GM21825 (cell line): ENCODE results near the gene NARF.
"Not testable (repeated sequence)": the region's sequence is repeated elsewhere in the genome, so short reads cannot be mapped to it uniquely, and the experiment has no call there.

Experiments used
- ATAC-seq: cut with Tn5 transposase; IDR thresholded peaks from one replicate; pipeline ENCODE4 v1.9.1; 2021; ENCODE audit warnings: mild to moderate bottlenecking, moderate library complexity; ENCODE audit not compliant: unreplicated experiment

NARF gene

DNA sequence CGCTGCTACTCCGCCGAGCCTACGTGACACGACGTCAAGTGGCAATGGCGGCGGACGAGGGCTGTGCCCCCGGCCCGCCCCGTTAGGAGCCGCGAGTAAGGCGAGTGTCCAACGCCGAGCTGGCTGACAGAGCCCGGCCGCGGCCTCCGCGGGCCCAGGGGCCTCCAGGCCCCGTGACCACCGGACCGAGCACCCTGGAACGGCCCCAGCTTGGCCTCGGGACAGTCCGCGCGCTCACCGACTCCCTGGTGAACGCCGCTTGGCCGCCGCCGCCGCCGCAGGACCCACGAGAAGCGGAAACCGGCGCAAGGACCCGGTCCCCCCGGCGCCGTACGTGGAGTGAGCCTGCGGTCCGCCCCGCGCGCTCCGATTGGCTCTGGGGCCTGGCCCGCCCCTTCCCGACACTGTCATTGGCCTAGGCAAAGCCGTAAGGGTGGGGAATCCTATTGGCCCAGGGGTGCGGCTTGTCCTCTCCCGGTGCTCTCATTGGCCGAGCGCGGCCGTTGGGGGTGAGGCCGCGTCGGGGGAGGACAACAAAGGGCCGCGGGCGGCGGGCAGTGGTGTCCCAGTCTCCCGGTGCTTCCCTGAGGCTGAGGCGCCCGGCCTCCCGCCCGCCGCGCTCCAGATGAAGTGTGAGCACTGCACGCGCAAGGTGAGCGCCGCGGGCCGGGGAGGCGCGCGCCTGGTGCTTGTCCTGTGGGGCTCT, at the start of gene NARF:
TSS of gene NARF (plus strand) at position 563 of the 706 bp plus-strand sequence. CDS start at position 626, 63 bp downstream.
- ATAC-seq = peak; percentile 86

DNA sequence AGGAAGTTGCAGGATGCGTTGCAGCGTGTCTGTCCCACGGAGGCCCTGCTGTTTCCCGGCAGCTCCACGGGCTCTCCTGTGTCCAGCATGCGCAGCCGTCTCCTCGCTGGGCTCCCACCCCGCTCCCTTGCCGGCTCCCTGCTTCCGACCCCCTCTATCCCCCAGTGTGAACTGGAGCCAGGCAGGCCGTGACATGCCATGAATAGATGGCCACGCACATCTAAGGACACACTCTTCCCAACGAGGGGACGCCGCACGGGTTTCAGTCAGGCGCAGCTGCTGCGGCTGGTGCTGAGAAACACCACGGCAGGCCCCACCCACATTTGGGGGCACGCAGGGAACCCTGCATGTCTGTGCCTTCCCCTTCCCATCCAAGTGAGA, 49.6 kb upstream of the NARF start:
- ATAC-seq = no peak

DNA sequence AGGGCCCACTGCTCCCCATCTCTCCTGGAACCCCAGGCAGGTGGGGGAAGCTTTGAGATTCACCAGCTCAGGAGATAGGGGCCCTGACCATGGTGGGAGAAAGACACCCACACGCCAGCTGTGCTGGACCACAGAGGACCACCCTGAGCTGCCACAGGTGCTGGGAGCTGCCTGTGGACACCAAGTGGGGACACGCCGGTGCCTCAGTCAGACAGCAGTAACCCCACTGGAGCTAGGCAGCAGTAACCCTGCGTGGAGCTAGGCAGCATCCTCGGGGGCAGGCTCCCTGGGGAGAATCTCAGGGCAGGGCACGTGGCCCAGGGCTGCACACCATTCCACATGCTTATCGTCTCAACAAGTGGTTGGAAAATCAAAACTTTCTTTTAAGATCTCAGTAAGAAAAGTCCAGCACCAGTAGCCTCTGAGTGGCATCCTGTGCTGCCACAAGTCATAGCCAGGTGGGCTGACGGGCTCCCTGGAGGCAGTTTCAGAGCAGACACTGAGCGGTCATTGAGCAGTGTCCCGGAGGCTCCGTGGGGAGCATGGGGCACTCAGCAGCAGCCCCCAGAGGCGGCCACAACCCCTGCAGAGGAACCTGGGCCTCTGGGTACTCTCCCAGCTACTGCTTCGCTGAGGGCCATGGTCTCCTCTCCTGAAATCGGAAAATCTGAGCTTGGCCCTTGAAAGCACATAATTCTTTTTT, 48.4 kb upstream of the NARF start:
- ATAC-seq = no peak

DNA sequence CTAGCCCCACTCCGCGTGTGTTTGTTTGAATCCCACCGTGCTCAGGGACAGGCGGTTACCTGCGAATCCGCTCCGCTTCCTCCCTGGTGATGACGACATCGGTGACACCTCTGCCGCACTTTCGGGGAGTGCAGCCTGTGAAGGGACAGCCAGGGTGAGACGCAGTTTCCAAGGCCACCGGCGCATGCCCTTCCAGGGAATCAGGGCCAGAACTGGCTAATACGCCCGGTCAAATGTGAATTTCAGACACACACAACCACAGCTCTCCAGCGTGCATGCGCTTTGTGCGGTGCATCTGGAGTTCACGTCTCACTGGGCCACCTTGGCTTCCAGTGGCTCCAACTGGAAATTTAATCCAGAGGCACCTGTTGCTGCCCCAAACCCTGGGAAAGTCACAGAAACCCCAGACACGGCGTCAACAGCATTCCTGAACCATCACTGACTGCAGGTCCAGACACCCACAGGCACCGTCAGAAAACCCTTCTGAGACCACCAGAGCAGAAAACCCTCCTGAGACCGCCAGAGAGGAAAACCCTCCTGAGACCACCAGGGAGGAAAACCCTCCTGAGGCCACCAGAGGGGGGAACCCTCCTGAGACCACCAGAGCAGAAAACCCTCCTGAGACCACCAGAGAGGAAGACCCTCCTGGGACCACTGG, 47.0 kb upstream of the NARF start:
- no peak for ATAC-seq

DNA sequence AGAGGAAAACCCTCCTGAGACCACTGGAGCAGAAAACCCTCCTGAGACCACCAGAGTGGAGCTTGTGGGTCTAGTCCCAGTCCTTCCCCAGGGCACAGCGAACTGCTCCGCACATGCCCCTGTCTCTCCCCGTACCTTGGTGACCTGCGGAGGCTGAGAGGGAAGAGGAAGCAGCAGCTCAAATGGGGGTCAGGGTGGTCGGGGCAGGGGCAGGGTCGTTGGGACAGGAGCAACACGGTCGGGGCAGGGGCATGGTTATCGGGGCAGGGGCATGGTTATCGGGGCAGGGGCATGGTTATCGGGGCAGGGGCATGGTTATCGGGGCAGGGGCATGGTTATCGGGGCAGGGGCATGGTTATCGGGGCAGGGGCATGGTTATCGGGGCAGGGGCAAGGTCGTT, 46.5 kb upstream of the NARF start:
- not testable (repeated sequence) for ATAC-seq

DNA sequence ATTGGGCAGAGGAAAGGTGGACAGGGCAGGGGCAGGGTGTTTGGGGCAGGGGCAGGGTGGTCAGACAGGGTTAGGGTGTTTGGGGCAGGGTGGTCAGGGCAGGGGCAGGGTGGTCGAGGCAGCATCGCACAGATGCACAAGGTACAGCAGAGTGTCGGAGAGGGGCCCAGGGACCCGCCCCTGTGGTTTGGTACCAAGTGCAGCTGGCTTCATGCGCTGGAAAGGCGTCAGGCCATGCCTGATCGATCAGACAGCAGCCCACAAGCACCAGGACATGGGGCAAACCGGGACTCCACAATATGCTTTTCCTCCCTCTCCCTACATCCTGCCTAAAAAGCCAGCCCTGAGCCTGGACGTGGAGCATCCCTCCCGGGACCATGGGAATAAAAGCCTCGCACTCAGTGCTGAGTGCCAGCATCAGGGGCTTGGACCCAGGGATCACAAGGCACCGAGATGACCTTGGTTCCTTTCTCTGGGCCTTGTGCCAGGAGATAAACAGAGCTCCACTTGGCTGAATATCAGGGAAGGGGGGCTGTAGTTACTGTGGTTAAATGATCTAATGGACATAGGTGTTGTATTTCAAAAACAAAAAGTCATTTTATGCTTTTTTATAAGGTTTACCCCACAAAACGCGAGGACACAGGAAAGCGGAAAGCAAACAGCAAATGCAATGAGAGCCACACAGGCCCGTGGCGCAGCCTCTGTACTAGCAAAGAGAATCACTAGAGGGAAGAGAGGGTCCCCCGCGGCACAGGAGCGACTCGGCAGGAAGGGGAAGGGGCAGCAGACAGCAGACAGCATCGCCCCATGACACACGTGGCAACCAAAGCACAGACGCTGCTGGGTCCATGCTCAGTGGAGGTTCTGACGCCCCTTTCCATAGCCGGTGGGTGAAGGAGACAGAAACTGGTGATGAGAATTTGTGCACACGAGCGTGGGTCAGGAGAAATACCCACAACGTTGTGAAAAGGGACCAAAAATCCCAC, 45.7 kb upstream of the NARF start:
- no peak for ATAC-seq

DNA sequence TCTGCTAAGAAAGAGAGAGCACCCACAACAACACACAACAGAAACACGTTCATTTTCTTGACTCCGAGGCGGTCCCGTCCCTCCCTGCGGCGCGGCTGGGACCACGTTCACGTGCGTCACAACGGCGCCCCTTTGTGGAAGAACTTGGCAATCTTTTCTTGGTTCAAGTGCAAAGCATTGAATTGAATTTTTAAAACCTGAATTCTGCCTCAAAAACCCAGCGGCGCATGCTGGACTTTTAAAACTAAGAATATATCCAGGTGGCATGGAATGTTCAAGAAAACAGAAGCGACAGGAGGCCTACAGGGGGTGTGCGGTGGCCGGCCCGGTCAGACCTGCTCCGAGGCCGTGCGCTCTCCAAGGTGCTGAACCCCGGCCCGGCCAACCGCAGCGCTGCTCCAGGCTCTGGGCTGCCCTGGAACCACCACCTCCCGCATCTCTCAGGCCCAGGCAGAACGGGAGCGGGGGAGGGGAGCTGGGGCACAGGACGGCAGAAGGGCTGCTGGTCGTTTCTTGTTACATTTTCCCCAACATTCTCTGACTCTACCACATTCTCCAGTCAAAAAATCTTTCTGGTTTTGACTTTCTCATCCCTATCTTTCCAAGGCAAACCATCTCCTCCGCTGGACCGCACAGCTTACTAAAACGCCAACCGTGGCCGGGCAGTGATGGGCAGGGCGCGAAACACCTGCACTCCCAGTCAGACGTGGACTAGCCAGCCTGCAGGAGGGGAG, 43.8 kb upstream of the NARF start:
- no peak for ATAC-seq

DNA sequence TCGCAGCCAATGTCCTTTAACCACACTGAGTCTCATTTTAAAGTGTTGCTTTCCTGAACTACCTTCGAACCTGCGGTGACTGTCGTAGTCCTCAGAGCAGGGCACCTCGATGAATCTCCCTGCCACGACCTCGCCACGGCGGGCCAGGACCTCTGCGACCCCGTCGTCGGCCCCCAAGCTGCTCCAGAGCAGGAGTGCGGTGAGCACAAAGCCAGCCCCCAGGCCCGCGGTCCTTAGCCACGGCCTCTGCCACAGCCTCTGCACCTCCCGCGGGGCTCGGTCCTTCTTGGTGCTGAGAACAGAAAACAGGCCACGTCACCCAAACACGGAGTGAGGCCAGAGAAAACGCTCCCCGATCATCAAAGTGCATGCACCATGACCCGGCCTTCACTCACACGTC, 43.2 kb upstream of the NARF start:
- no peak for ATAC-seq

DNA sequence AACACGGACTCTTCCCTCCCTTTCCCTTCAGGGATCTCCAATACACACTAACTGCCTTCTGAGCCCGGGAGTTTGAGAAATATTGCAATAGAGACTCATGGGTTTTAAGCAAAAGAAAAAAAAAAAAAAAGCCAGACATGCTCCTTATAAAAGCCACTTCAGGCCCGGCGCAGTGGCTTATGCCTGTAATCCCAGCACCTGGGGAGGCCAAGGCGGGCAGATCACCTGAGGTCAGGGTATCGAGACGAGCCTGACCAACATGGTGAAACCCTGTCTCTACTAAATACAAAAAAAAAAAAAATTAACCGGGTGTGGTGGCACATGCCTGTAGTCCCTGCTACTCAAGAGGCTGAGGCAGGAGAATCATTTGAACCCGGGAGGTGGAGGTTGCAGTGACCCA, 42.8 kb upstream of the NARF start:
- no peak for ATAC-seq

DNA sequence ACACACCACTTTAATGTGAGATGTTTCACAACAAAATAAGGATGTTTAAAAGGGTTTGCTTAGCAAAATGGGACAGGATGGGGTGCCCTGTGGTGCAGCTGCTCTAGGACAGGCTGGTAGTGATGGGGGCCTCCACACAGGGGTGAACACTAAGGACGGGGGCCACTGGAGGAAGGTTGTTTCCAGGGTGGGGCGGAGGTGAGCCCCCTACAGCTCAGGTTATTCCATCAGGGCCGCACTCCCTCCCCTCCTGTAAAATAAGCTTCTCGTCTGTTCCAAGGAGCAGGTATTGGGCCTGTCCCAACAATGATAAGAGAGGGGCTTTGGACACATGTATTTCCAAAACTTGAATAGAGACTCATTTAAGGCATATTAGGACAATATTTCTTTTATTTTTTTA, 42.3 kb upstream of the NARF start:
- no peak for ATAC-seq

DNA sequence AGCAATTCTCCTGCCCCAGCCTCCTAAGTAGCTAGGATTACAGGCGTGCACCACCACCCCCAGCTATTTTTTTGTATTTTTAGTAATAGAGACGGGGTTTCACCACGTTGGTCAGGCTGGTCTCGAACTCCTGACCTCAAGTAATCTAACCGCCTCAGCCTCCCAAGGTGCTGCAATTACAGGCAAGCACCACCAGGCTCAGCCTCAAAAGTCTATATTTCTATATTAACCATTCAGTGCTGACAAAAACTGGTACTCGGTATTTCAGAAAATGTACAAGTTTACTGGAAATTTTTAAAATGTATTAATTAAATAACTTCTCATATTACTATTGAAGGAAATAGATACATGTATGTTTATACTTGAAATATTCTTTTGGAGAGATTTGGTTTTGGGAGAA, 41.8 kb upstream of the NARF start:
- no peak for ATAC-seq

DNA sequence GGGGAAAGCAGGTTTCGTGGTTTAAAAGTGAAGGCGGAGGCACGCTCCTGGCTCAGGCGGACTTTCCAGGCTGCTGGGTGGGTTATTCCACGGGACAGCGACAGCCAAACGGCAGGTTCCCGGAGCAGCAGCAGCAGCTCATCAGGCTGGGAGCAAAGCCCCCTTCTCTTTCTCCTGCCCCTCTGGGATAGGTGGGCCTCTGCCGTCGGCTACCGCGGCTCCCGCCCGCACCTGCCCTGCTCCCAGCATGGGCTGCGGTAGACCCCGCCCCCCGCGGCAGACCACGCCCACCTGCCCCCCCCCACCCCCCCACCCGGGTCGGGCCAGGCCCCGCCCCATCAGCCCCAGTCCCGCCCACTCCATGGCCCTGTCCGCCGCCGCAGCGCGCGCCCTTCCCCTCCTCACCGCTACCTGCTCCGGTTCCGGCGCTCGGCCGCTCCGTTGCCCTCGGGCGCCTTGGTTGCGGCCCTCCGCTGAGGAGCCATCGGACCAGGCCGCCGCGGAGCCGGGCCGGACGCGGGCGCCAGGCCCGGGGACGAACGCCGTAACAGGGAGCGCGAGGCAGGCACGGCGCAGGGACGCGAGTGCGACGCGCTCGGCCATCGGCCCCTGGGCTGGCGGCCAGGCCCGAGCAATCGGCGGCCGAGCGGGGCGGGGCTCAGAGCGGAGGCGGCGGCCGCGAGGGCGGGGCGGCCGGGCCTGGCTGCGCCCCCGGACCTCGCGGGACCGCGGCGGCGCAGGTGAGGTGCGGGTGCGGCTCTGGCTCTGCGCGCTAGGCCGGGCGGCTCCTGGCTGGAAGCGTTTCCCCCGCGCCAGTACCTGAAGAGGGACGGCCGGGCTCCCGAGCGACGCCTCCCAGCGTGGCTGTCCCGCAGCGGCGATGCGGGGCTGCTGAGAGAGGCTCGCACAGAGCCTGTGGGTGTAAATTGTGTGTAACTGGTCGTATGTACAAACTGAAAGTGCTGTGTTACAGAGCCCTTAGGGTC, 40.2 kb upstream of the NARF start, which contains the start of the genes HEXD and OGFOD3:
TSS of gene HEXD (plus strand) at position 347 of the 986 bp plus-strand sequence. CDS start 1,453 bp downstream, outside the sequence.
TSS of gene OGFOD3 (minus strand) at position 586 of the 986 bp plus-strand sequence. CDS start at position 485, 101 bp downstream.
- ATAC-seq = peak; percentile 88

DNA sequence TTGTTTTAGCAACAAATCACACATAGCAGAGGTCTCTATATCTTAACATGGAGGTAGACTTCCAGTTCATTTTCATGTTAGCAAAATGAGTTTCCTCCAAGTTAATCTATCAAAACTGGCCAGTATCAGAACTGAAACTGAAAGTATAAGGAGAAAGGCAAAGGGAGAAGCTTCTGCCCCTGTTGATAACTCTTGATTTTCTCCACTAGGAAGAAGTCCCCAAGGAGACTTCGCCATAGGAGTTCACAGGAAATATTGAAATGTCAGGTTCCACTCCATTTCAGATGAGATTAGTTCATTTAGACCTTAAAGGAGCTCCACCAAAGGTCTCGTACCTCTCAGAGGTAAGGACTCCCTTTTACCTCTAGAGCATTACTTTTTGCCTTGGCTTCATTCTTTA, 39.0 kb upstream of the NARF start:
- ATAC-seq = no peak

DNA sequence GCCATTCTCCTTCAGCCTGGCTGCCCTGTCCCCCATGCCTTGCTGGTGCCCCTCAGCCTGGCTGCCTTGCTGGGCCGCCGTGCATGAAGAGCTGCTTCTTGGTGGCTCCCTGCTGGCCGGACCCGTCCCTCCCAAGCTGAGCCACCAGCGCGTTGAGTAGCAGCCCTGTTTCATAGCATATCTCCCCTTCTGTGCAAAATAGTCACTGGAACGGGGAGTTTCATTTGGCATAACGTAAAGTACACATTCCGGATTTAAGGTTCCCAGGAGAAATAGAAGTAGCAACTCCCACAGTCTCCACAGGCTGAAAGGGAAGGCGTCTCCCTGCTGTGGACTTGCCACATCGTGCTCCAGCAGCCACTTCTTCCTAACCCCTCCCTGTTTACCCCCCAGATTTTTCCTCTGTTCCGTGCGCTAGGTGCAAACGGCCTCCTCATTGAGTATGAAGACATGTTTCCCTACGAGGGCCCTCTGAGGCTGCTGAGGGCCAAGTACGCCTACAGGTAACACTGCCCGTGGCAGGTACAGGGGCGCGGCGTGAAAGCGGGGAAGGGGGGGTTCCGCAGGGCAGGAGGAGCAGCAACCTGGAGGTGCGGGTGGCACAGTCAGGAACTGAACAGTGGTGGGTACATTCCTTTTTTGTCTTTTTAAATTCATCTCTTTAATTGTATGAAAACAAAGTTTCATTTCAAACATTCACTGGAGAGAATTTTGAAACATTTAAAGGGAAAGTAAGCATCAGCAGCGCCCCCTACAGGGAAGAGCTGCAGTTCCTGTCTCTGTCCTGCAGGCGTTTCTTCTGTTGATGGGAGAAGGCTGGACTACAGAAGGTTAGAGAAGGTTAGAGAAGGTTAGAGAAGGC, 34.3 kb upstream of the NARF start:
- ATAC-seq = no peak

DNA sequence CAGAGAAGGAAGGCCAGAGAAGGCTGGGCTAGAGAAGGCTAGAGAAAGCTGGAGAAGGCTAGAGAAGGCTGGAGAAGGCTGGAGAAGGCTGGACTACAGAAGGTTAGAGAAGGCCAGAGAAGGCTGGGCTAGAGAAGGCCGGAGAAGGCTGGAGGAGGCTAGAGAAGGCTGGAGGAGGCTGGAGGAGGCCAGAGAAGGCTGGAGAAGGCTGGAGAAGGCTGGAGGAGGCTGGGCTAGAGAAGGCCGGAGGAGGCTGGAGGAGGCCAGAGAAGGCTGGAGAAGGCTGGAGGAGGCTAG, 33.7 kb upstream of the NARF start:
- ATAC-seq = no peak

DNA sequence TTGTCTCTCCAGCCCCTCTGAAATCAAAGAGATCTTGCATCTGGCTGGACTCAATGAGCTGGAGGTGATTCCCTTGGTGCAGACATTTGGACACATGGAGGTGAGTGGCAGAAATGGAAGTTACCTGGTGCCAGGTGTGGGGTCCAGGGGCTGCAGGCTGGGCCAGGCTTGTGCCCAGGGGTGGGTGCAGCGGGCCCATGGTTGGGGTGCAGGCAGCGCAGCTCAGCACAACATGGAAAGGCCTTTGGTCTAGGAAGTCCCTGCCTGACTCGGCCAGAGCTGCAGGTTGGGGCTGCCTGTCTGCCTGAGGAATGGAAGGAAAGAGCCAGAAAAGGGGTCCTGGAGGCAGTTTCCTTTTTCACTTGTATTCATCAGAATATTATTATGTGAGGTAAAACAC, 30.0 kb upstream of the NARF start:
- no peak for ATAC-seq

DNA sequence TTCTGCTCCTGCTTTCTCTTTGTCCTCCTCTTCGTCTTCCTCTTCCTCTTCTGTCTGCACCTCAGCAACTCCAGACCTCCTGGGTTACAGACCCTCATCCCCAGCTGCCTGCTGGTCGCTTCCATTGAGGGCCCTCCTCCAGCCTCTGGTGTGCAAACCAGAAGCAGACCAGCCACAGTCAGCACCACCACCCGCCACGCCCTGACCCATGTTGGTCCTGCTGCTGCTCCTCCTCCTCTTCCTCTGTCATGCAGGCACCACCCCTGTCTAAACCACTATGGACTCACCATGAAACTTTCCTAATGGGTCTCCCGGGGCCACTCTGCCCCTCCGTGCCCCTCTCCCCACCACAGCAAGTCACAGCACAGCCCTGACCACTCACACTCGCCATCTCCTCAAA, 28.7 kb upstream of the NARF start:
- ATAC-seq = no peak

DNA sequence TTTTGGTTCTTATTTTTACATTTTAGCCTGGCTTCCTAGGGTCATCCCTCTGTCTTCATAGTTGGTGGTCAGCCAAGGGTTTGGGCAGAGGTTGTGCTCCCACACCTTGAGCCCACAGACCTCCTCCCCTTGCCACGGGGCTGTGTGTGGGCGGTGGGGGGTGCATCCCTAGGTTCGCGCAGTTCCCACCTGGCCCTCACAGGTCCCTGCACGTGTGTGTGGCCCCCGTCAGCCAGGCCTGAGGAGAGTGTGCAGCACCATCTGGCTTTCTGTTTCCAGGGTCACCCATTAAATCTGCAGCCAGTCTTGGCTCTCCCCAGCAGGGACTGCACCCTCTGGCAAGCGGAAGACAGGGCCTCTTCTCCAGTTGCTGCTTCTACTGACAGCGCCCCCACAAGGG, 26.5 kb upstream of the NARF start:
- no peak for ATAC-seq
